GM08714 (cell line): ENCODE data around the gene GPER1.
"Not testable (repeated sequence)": the region's sequence is repeated elsewhere in the genome, so short reads cannot be mapped to it uniquely, and the experiment has no call there.

ENCODE experiments used
- H3K4me3 ChIP-seq: fragments of 200-500 bp; sonication (Bioruptor generic); 2 replicates; pipeline ENCODE4 v1.5.1; 2014; ENCODE audit warnings: mild to moderate bottlenecking, low read length, inconsistent platforms
- ZNF274 ChIP-seq: IDR thresholded peaks from 2 replicates; pipeline ENCODE4 v1.6.1; 2012; ENCODE audit warnings: mild to moderate bottlenecking, low read depth, low read length

The GPER1 gene

GRCh38 chr7:1104516-1105179, 16.7 kb downstream of the GPER1 start:
- H3K4me3 ChIP-seq = peak overlapping the region; percentile 6; the same call in 1 of the 2 replicates
- no peak for TF ChIP-seq ZNF274

GRCh38 chr7:1105189-1105588, 17.3 kb downstream of the GPER1 start:
- no peak for TF ChIP-seq ZNF274
- peak overlapping the region; percentile 6; the same call in 1 of the 2 replicates for H3K4me3 ChIP-seq

GRCh38 chr7:1106063-1106792, 18.3 kb downstream of the GPER1 start:
- TF ChIP-seq ZNF274 = no peak
- H3K4me3 ChIP-seq = no peak overlapping the region

GRCh38 chr7:1106793-1107421, 19.0 kb downstream of the GPER1 start:
- TF ChIP-seq ZNF274 = no peak
- no peak overlapping the region for H3K4me3 ChIP-seq

DNA sequence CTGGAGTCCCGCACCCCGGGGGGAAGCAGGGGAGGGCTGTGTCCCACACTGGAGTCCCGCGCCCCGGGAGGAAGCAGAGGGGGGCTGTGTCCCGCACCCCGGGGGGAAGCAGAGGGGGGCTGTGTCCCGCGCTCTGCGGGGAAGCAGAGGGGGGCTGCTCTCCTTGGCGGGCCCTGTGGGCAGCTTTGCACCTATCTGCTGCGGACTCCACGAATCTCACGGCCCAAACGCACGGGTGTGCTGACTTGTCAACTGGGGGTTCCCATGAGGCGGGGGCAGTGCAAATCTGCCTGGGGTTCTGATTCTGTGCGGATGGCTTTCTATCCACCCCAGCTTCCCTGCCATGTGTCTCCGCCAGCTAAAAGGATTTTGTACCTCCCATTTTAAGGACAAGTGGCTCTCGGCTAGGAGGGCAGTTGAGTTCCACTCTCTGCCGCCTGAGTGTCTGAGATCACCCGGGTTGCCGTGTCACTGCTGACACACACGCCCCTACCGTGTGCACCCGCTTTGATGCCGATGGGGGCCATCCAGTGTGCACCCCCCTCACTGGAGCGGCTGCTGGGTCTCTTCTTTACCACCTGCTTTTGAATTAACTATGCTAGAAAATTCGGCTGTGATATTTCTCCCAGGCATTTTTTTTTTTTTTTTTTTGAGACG, 20.5 kb downstream of the GPER1 start:
- H3K4me3 ChIP-seq = no peak overlapping the region
- no peak for TF ChIP-seq ZNF274

GRCh38 chr7:1109581-1110310, 21.8 kb downstream of the GPER1 start:
- no peak overlapping the region for H3K4me3 ChIP-seq
- TF ChIP-seq ZNF274 = no peak

- H3K4me3 ChIP-seq = no peak overlapping the region
- TF ChIP-seq ZNF274 = no peak
Measured at GRCh38 chr7:1110358-1110757, 22.4 kb downstream of the GPER1 start.

GRCh38 chr7:1111156-1111555, 23.2 kb downstream of the GPER1 start:
- no peak overlapping the region for H3K4me3 ChIP-seq
- no peak for TF ChIP-seq ZNF274

- no peak for TF ChIP-seq ZNF274
- H3K4me3 ChIP-seq = no peak overlapping the region
Measured at GRCh38 chr7:1112109-1112508, 24.2 kb downstream of the GPER1 start.

GRCh38 chr7:1112625-1113547, 25.0 kb downstream of the GPER1 start:
- no peak overlapping the region for H3K4me3 ChIP-seq
- no peak for TF ChIP-seq ZNF274

GRCh38 chr7:1113548-1113885, 25.6 kb downstream of the GPER1 start:
- no peak for TF ChIP-seq ZNF274
- no peak overlapping the region for H3K4me3 ChIP-seq

DNA sequence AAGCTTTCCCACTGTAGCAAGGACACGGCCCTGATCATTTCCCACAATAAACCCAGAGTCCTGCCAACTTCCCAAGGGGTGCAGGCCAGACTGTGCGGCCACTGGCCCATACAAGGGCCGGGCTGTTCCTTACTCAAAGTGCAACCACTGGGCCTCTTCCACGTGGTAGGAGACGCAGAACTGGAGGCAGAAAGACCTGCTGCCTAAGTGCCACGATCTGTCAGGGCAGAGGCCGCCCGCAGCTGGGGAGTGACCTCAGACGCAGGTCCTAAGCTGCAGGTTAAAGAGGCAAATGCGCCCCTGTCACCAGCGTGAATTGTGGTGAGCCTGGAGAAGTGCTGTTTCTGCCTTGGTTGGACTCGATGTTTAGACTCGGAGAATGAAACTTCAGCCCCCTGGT, 26.2 kb downstream of the GPER1 start:
- H3K4me3 ChIP-seq = no peak overlapping the region
- TF ChIP-seq ZNF274 = no peak

DNA sequence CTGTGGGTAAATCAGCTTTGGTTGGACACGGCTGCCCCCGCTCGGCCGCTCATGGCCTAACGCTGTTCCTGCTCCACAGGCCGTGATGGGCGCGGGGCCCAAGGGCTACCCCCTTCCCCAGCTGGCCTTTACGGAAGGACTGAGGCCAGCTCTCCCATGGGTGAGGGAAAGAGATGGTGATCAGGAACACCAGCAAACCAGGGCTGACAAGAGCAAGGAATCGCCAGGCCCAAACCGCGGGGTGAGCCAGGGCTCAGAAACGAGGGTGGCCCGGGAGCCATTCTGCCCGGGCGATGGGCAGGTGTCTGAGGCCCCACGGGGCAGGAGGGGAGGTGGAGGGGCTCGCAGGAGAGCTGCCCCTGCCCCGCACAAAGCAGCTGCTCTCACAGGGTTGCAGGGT, 26.6 kb downstream of the GPER1 start:
- H3K4me3 ChIP-seq = no peak overlapping the region
- TF ChIP-seq ZNF274 = no peak

- not testable (repeated sequence) for H3K4me3 ChIP-seq
Measured at GRCh38 chr7:1115171-1116045, 27.5 kb downstream of the GPER1 start.

GRCh38 chr7:1116383-1117008, 28.6 kb downstream of the GPER1 start:
- not testable (repeated sequence) for H3K4me3 ChIP-seq
